OCI-LY1 (cell line): ENCODE measurements around the gene B3GAT2.

Experiments
- H2AFZ ChIP-seq: fragments of 200-600 bp; sonication (generic), shearing (Covaris generic); 2 replicates; pipeline ENCODE4 v1.6.0; 2014; ENCODE audit warnings: antibody characterized with exemption, mild to moderate bottlenecking, low read length
- H3F3A ChIP-seq: fragments of 200-600 bp; sonication (generic), shearing (Covaris generic); 2 replicates; pipeline ENCODE4 v1.6.0; 2014; ENCODE audit warnings: mild to moderate bottlenecking, antibody characterized with exemption, low read length, moderate library complexity; ENCODE audit not compliant: insufficient read depth
- H3K27ac ChIP-seq: fragments of 200-600 bp; sonication (generic); 2 replicates; pipeline ENCODE4 v1.5.1; 2014; ENCODE audit warnings: low read length, mixed run types, mild to moderate bottlenecking, low read depth; ENCODE audit not compliant: poor library complexity, severe bottlenecking
- H3K27me3 ChIP-seq: fragments of 200-600 bp; sonication (generic); 2 replicates; pipeline ENCODE4 v1.6.0; 2014; ENCODE audit warnings: antibody characterized with exemption, mild to moderate bottlenecking, low read length, moderate library complexity; ENCODE audit not compliant: insufficient read depth
- H3K36me3 ChIP-seq: fragments of 200-600 bp; sonication (generic); 2 replicates; pipeline ENCODE4 v1.6.1; 2014; ENCODE audit warnings: mild to moderate bottlenecking, antibody characterized with exemption, low read length, moderate library complexity, mixed read lengths; ENCODE audit not compliant: insufficient read depth
- H3K4me1 ChIP-seq: fragments of 200-600 bp; sonication (generic); 2 replicates; pipeline ENCODE4 v1.5.1; 2014; ENCODE audit warnings: mild to moderate bottlenecking, low read length, moderate library complexity; ENCODE audit not compliant: insufficient read depth, severe bottlenecking
- H3K4me2 ChIP-seq: fragments of 200-600 bp; sonication (generic), shearing (Covaris generic); 2 replicates; pipeline ENCODE4 v1.6.1; 2014; ENCODE audit warnings: low read length
- H3K4me3 ChIP-seq: fragments of 200-600 bp; sonication (generic); 2 replicates; pipeline ENCODE4 v1.5.1; 2014; ENCODE audit warnings: low read length, low read depth, mild to moderate bottlenecking, mixed read lengths; ENCODE audit not compliant: poor library complexity, severe bottlenecking
- H3K79me2 ChIP-seq: fragments of 200-600 bp; shearing (Covaris generic); 2 replicates; pipeline ENCODE4 v1.6.1; 2016; ENCODE audit warnings: mixed run types, low read length, mixed read lengths; ENCODE audit not compliant: insufficient read depth
- H3K9ac ChIP-seq: fragments of 200-600 bp; sonication (generic), shearing (Covaris generic); 2 replicates; pipeline ENCODE4 v1.6.1; 2014; ENCODE audit warnings: mild to moderate bottlenecking, low read length, mixed read lengths
- H3K9me2 ChIP-seq: fragments of 200-600 bp; sonication (generic), shearing (Covaris generic); 2 replicates; pipeline ENCODE4 v1.6.1; 2014; ENCODE audit warnings: low read depth, mild to moderate bottlenecking, low read length, mixed read lengths
- H3K9me3 ChIP-seq: fragments of 200-600 bp; shearing (Covaris generic); 2 replicates; pipeline ENCODE4 v1.6.1; 2014; ENCODE audit warnings: low read length, mixed read lengths
- H4K20me1 ChIP-seq: fragments of 200-600 bp; sonication (generic), shearing (Covaris generic); 2 replicates; pipeline ENCODE4 v1.6.0; 2016; ENCODE audit warnings: mild to moderate bottlenecking, low read length; ENCODE audit not compliant: insufficient read depth
- EZH2 ChIP-seq: fragments of 200-600 bp; sonication (generic), shearing (Covaris generic); IDR thresholded peaks from 2 replicates; pipeline ENCODE4 v1.8.0; 2017; ENCODE audit warnings: borderline replicate concordance, mixed run types, mild to moderate bottlenecking, antibody characterized with exemption, low read length, moderate library complexity, mixed read lengths
- TF ChIP-seq, protein P1 (sequence below): fragments of 200-600 bp; sonication (generic), shearing (Covaris generic); IDR thresholded peaks from 2 replicates; pipeline ENCODE4 v1.5.1; 2017; ENCODE audit warnings: mild to moderate bottlenecking, antibody characterized with exemption, low read length, moderate library complexity, mixed read lengths

The B3GAT2 gene

DNA sequence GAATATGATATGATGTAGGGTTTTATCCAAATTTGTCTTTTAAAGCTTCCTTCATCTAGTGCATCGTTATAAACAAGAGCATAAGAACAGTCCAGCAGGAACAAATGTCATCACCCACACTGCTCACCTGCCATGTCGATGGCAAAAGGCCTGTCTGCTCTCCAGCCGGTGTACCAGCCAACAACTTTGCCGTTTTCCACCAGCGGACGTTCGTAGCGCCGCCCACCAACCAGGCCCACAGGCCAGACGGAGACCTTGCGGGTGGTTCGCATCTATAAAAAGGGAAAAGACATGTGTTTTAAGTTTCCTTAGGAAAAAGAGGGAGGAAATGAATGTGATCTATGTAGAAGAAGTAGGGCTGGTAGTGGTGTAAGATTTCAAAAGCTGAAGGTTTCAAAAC is 62.9 kb downstream of the B3GAT2 start:
- H3F3A ChIP-seq = no peaks in the 10 kb centered on the region
- H3K27ac ChIP-seq = no peak overlapping the region
- TF ChIP-seq, protein P1, sequence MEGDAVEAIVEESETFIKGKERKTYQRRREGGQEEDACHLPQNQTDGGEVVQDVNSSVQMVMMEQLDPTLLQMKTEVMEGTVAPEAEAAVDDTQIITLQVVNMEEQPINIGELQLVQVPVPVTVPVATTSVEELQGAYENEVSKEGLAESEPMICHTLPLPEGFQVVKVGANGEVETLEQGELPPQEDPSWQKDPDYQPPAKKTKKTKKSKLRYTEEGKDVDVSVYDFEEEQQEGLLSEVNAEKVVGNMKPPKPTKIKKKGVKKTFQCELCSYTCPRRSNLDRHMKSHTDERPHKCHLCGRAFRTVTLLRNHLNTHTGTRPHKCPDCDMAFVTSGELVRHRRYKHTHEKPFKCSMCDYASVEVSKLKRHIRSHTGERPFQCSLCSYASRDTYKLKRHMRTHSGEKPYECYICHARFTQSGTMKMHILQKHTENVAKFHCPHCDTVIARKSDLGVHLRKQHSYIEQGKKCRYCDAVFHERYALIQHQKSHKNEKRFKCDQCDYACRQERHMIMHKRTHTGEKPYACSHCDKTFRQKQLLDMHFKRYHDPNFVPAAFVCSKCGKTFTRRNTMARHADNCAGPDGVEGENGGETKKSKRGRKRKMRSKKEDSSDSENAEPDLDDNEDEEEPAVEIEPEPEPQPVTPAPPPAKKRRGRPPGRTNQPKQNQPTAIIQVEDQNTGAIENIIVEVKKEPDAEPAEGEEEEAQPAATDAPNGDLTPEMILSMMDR = no peak
- no peak for TF ChIP-seq EZH2
- no peaks in the 10 kb centered on the region for H3K9me2 ChIP-seq
- H3K4me1 ChIP-seq = no peaks in the 10 kb centered on the region
- H3K79me2 ChIP-seq = no peaks in the 10 kb centered on the region
- H3K4me2 ChIP-seq = no peak overlapping the region
- no peaks in the 10 kb centered on the region for H4K20me1 ChIP-seq
- H3K27me3 ChIP-seq = no peaks in the 10 kb centered on the region
- H3K9ac ChIP-seq = no peak overlapping the region
- no peak overlapping the region for H3K4me3 ChIP-seq
- H2AFZ ChIP-seq = no peak overlapping the region
- no peaks in the 10 kb centered on the region for H3K9me3 ChIP-seq
- no peaks in the 10 kb centered on the region for H3K36me3 ChIP-seq

DNA sequence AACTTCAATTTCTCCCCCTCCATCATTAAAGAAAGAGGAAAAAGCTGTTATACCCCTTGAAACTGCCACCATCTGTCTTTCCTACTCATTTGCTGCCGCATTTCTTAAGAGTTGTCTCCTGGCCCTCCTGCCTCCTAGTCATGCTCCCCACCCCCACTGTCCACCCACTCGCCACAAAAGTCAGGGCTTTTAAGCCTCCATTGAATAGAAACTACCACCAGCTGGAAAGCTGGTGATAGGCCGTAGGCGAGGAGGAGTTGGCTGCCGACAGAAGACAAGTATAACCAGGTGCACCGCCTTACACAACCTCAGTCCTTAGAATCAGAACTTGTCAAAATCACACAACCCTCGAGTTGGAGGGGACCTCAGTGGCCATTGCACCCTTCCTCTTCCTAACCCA is 67.6 kb downstream of the B3GAT2 start:
- no peak overlapping the region for H2AFZ ChIP-seq
- no peaks in the 10 kb centered on the region for H4K20me1 ChIP-seq
- H3K4me3 ChIP-seq = no peak overlapping the region
- H3K27ac ChIP-seq = no peak overlapping the region
- no peak overlapping the region for H3K4me2 ChIP-seq
- H3K36me3 ChIP-seq = no peaks in the 10 kb centered on the region
- peaks cover under 1% of the 10 kb centered on the region for H3K4me1 ChIP-seq
- no peaks in the 10 kb centered on the region for H3F3A ChIP-seq
- no peaks in the 10 kb centered on the region for H3K9me3 ChIP-seq
- no peaks in the 10 kb centered on the region for H3K27me3 ChIP-seq
- H3K9ac ChIP-seq = no peak overlapping the region
- H3K9me2 ChIP-seq = no peaks in the 10 kb centered on the region
- no peak for TF ChIP-seq EZH2
- TF ChIP-seq, protein P1 = no peak
- no peaks in the 10 kb centered on the region for H3K79me2 ChIP-seq

DNA sequence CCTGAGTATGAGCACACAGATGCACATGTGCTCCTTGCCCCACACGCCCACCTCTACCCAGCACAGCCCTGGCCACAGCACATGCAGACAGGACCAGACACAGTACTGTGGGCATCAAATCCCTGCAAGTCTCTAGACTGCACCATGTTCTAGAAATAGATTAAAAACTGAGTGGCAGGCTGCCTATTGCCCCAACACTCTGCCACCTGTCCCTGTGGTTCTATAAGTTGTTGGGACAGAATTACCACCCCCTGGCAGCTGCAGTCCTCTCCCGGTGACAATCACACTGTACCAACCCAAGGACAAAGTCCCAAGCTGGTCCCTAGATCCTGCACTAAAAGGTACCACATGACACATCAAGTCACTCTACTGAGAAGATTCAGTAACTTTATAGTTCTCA is 70.2 kb downstream of the B3GAT2 start:
- Histone ChIP-seq H3K9me3 (no peaks in the 10 kb centered on the region), H3K9me2 (no peaks in the 10 kb centered on the region), H3F3A (no peaks in the 10 kb centered on the region), H3K27ac (no peak overlapping the region), H3K27me3 (no peaks in the 10 kb centered on the region), H3K79me2 (no peaks in the 10 kb centered on the region), H3K36me3 (no peaks in the 10 kb centered on the region), H3K4me2 (no peak overlapping the region), H3K4me1 (peaks cover 3% of the 10 kb centered on the region), H3K9ac (no peak overlapping the region), H2AFZ (no peak overlapping the region), H4K20me1 (no peaks in the 10 kb centered on the region), H3K4me3 (no peak overlapping the region)
- no peak for TF ChIP-seq EZH2
- TF ChIP-seq, protein P1 = no peak
